HG03280 (cell line): ENCODE data around the gene FEM1A.
"Not testable (repeated sequence)": the region's sequence is repeated elsewhere in the genome, so short reads cannot be mapped to it uniquely, and the experiment has no call there.

ENCODE experiments used
- ATAC-seq: cut with Tn5 transposase; IDR thresholded peaks from one replicate; pipeline ENCODE4 v1.9.1; 2021; ENCODE audit warnings: mild to moderate bottlenecking, moderate library complexity; ENCODE audit not compliant: unreplicated experiment

Gene FEM1A

GRCh38 chr19:4811328-4812131 lies 20.0 kb downstream of the FEM1A start:
- ATAC-seq = no peak

- no peak for ATAC-seq
Measured at GRCh38 chr19:4814625-4815425, 23.3 kb downstream of the FEM1A start.

GRCh38 chr19:4815426-4816201 lies 24.1 kb downstream of the FEM1A start:
- no peak for ATAC-seq

- ATAC-seq = no peak
Measured at GRCh38 chr19:4816202-4816949, 24.8 kb downstream of the FEM1A start.

GRCh38 chr19:4816950-4817278 lies 25.4 kb downstream of the FEM1A start:
- ATAC-seq = no peak

- no peak for ATAC-seq
Measured at GRCh38 chr19:4817467-4818277, 26.1 kb downstream of the FEM1A start.

GRCh38 chr19:4821265-4821664 lies 29.7 kb downstream of the FEM1A start:
- ATAC-seq = no peak

GRCh38 chr19:4822354-4822753 lies 30.8 kb downstream of the FEM1A start:
- ATAC-seq = not testable (repeated sequence)

GRCh38 chr19:4823577-4823976 lies 32.0 kb downstream of the FEM1A start:
- no peak for ATAC-seq

- no peak for ATAC-seq
Measured at GRCh38 chr19:4829001-4829712, 37.6 kb downstream of the FEM1A start.

GRCh38 chr19:4830332-4830731 lies 38.8 kb downstream of the FEM1A start:
- ATAC-seq = no peak

- ATAC-seq = no peak
Measured at GRCh38 chr19:4830768-4831265, 39.3 kb downstream of the FEM1A start.

- peak; percentile 78 for ATAC-seq
Measured at GRCh38 chr19:4831304-4831978, 39.9 kb downstream of the FEM1A start, which contains the start of gene TICAM1. TSS of gene TICAM1 (minus strand) at chr19:4831712. CDS start at chr19:4818377, 13,335 bp downstream.

- ATAC-seq = not testable (repeated sequence)
Measured at GRCh38 chr19:4831979-4832340, 40.4 kb downstream of the FEM1A start.

GRCh38 chr19:4832776-4833175 lies 41.2 kb downstream of the FEM1A start:
- ATAC-seq = no peak

GRCh38 chr19:4839192-4839591 lies 47.7 kb downstream of the FEM1A start:
- ATAC-seq = no peak

GRCh38 chr19:4843647-4843965 lies 52.1 kb downstream of the FEM1A start:
- no peak for ATAC-seq

GRCh38 chr19:4844348-4845179 lies 53.0 kb downstream of the FEM1A start:
- ATAC-seq = no peak
